Smooth muscle cell (in vitro differentiated cells): Measurements from ENCODE around the gene RPL28. TPM values are rescaled to one million over a fixed set of nuclear protein-coding genes. Genes with fewer than 3 reads are reported as not detected.

Source experiments
- DNase-seq: peaks from one replicate; lab custom pipeline; 2025; ENCODE audit not compliant: unreplicated experiment; lab: John Stamatoyannopoulos, UW
- H2AFZ ChIP-seq: fragments of 200-600 bp; sonication (generic); 2 replicates; pipeline ENCODE4 v1.6.0; 2016; ENCODE audit warnings: antibody characterized with exemption, low read depth, mild to moderate bottlenecking
- H3F3A ChIP-seq: fragments of 200-600 bp; sonication (generic); 2 replicates; pipeline ENCODE4 v1.6.0; 2017; ENCODE audit warnings: antibody characterized with exemption, low read depth
- H3K27ac ChIP-seq: fragments of 200-600 bp; sonication (generic); 2 replicates; pipeline ENCODE4 v1.5.1; 2016; ENCODE audit warnings: low read depth, mild to moderate bottlenecking
- H3K27me3 ChIP-seq: fragments of 200-600 bp; sonication (generic); 2 replicates; pipeline ENCODE4 v1.6.1; 2016; ENCODE audit warnings: low read depth, mild to moderate bottlenecking
- H3K36me3 ChIP-seq: fragments of 200-600 bp; sonication (generic); 2 replicates; pipeline ENCODE4 v1.5.1; 2016; ENCODE audit warnings: low read depth
- H3K4me1 ChIP-seq: fragments of 200-600 bp; sonication (generic); 2 replicates; pipeline ENCODE4 v1.5.1; 2016; ENCODE audit warnings: low read depth
- H3K4me2 ChIP-seq: fragments of 200-600 bp; sonication (generic); 2 replicates; pipeline ENCODE4 v1.6.0; 2016; ENCODE audit warnings: mild to moderate bottlenecking
- H3K4me3 ChIP-seq: fragments of 200-600 bp; sonication (generic); 2 replicates; pipeline ENCODE4 v1.5.1; 2016; ENCODE audit warnings: mild to moderate bottlenecking
- H3K79me2 ChIP-seq: fragments of 200-600 bp; sonication (generic); 2 replicates; pipeline ENCODE4 v1.6.0; 2016; ENCODE audit warnings: low read depth, mild to moderate bottlenecking
- H3K9ac ChIP-seq: fragments of 200-600 bp; sonication (generic); 2 replicates; pipeline ENCODE4 v1.6.0; 2016; ENCODE audit warnings: low read depth
- H3K9me3 ChIP-seq: fragments of 200-600 bp; sonication (generic); replicated peaks from 2 replicates; pipeline ENCODE4 v1.5.1; 2016; ENCODE audit warnings: low read depth
- H4K20me1 ChIP-seq: fragments of 200-600 bp; sonication (generic); 2 replicates; pipeline ENCODE4 v1.6.0; 2016; ENCODE audit warnings: low read depth
- WGBS: methylation state at CpG from one replicate; pipeline ENCODE4 v1.1.7; 2016; ENCODE audit warnings: low lambda C conversion rate; 5-methylcytosine and 5-hydroxymethylcytosine counted together
- polyA plus RNA-seq: library from polyadenylated mRNA; unstranded; fragments of >200 nt; fragmentation: Nextera tagmentation; extraction: Ambion mirVana; gene quantifications from 2 replicates; pipeline ENCODE4 v1.2.1, GENCODE V29; 2016
- total RNA-seq: library from RNA; depleted of rRNA; stranded (reverse); fragments of >200 nt; gene quantifications from 2 replicates; pipeline ENCODE4 v1.2.3, GENCODE V29; 2014
- TF ChIP-seq, protein P1 (sequence below): fragments of 200-600 bp; sonication (generic); IDR thresholded peaks from 2 replicates; pipeline ENCODE4 v1.5.1; 2017; ENCODE audit warnings: borderline replicate concordance, mild to moderate bottlenecking, antibody characterized with exemption; ENCODE audit not compliant: insufficient read depth, poor library complexity, severe bottlenecking

Gene RPL28
- total and polyA plus RNA-seq, 2 experiments from 2014 or later: 515 to 1,108 TPM

DNA sequence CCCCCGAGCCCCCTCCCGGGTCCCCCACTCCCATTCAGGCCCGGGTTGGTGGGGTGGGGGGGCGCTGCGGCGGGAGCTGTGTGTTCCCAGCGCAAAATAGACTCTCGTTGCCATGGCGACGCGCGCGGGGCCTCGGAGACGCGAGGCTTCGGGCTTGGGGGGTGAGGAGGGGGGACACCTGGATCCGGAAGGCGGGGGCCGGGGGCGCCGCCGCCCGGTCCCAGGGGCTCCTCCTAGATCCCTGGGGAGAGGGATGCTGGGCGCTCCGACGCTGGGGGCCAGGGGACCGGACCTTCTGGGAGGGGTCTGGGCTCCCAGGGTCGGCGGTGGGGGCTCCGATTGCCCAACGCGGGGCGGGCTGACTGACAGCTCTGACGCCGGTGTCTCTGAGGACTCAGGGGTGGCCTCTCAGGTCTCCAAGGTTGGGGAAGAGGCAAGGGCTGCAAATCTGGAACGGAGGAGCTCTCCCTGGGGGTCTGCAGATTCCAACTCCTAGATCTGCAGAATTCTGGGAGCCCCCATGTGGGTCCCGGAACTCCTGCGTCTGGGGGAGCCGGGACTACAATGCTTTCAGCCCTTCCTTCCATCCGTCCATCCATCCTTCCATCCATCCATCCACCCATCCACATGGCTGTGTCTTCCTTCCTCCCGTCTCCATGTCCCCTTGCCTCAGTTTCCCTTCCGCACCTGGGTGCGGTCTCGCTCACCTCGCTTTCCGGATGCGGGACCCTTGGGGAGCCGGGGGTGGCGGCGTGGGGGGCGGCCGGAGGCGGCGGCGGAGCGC, 66.4 kb downstream of the RPL28 start:
- Histone ChIP-seq H3K4me2 (peak overlapping the region; percentile 81), H3K9ac (no peak overlapping the region), H3K79me2 (no peaks in the 10 kb centered on the region), H2AFZ (no peak overlapping the region), H3K4me3 (peak overlapping the region; percentile 29), H4K20me1 (peaks cover 18% of the 10 kb centered on the region), H3K27ac (no peak overlapping the region), H3K9me3 (no peaks in the 10 kb centered on the region), H3K36me3 (no peaks in the 10 kb centered on the region), H3K4me1 (peaks cover 11% of the 10 kb centered on the region), H3F3A (peaks cover 6% of the 10 kb centered on the region), H3K27me3 (peaks cover 45% of the 10 kb centered on the region)
- no peak for DNase-seq
- WGBS: 10% methylated on average over 23 of the region's 57 CpGs
- TF ChIP-seq, protein P1, sequence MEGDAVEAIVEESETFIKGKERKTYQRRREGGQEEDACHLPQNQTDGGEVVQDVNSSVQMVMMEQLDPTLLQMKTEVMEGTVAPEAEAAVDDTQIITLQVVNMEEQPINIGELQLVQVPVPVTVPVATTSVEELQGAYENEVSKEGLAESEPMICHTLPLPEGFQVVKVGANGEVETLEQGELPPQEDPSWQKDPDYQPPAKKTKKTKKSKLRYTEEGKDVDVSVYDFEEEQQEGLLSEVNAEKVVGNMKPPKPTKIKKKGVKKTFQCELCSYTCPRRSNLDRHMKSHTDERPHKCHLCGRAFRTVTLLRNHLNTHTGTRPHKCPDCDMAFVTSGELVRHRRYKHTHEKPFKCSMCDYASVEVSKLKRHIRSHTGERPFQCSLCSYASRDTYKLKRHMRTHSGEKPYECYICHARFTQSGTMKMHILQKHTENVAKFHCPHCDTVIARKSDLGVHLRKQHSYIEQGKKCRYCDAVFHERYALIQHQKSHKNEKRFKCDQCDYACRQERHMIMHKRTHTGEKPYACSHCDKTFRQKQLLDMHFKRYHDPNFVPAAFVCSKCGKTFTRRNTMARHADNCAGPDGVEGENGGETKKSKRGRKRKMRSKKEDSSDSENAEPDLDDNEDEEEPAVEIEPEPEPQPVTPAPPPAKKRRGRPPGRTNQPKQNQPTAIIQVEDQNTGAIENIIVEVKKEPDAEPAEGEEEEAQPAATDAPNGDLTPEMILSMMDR: no peak

Other genes with a start within 250 kb of the RPL28 start
- gene TNNT1, start 236.7 kb upstream of the RPL28 start, total RNA-seq: 24.9 and 27.1 TPM in 2 replicates
- gene TNNT1, start 236.7 kb upstream of the RPL28 start, polyA plus RNA-seq: 24.5 and 54.0 TPM in 2 replicates
- gene TNNI3, start 228.2 kb upstream of the RPL28 start, total RNA-seq: not detected in 2 replicates
- gene TNNI3, start 228.2 kb upstream of the RPL28 start, polyA plus RNA-seq: 1.8 and 3.0 TPM in 2 replicates
- gene DNAAF3, start 219.3 kb upstream of the RPL28 start, total RNA-seq: 0.76 and 1.3 TPM in 2 replicates
- gene DNAAF3, start 219.3 kb upstream of the RPL28 start, polyA plus RNA-seq: 0.97 and 1.4 TPM in 2 replicates
- gene SYT5, start 205.6 kb upstream of the RPL28 start, total RNA-seq: not detected in 2 replicates
- 0.17 TPM in 1 of 2 replicates, not detected in the other for gene SYT5, start 205.6 kb upstream of the RPL28 start, polyA plus RNA-seq
- 0.18 and 0.31 TPM in 2 replicates for gene PTPRH, start 176.4 kb upstream of the RPL28 start, total RNA-seq
- gene PTPRH, start 176.4 kb upstream of the RPL28 start, polyA plus RNA-seq: 0.46 TPM in 1 of 2 replicates, not detected in the other
- 1.7 and 2.1 TPM in 2 replicates for gene TMEM86B, start 157.2 kb upstream of the RPL28 start, total RNA-seq
- 2.6 and 3.3 TPM in 2 replicates for gene TMEM86B, start 157.2 kb upstream of the RPL28 start, polyA plus RNA-seq
- gene PPP6R1, start 126.9 kb upstream of the RPL28 start, total RNA-seq: 26.7 and 31.1 TPM in 2 replicates
- 58.0 and 59.9 TPM in 2 replicates for gene PPP6R1, start 126.9 kb upstream of the RPL28 start, polyA plus RNA-seq
- 21.5 and 22.1 TPM in 2 replicates for gene HSPBP1, start 105.8 kb upstream of the RPL28 start, total RNA-seq
- 66.5 and 80.0 TPM in 2 replicates for gene HSPBP1, start 105.8 kb upstream of the RPL28 start, polyA plus RNA-seq
- 5.0 and 10.4 TPM in 2 replicates for gene BRSK1, start 101.9 kb upstream of the RPL28 start, total RNA-seq
- 3.0 and 3.3 TPM in 2 replicates for gene BRSK1, start 101.9 kb upstream of the RPL28 start, polyA plus RNA-seq
- gene TMEM150B, start 60.6 kb upstream of the RPL28 start, total RNA-seq: not detected in 2 replicates
- 0.22 TPM in 1 of 2 replicates, not detected in the other for gene TMEM150B, start 60.6 kb upstream of the RPL28 start, polyA plus RNA-seq
- 12.2 and 26.1 TPM in 2 replicates for gene KMT5C, start 46.1 kb upstream of the RPL28 start, total RNA-seq
- gene KMT5C, start 46.1 kb upstream of the RPL28 start, polyA plus RNA-seq: 23.2 and 27.2 TPM in 2 replicates
- gene COX6B2, start 31.2 kb upstream of the RPL28 start, total RNA-seq: 0.18 and 0.31 TPM in 2 replicates
- gene COX6B2, start 31.2 kb upstream of the RPL28 start, polyA plus RNA-seq: 1.7 and 1.9 TPM in 2 replicates
- gene GARIN5B, start 22.7 kb upstream of the RPL28 start, total RNA-seq: 0.58 TPM in 1 of 2 replicates, not detected in the other
- 0.07 and 0.35 TPM in 2 replicates for gene GARIN5B, start 22.7 kb upstream of the RPL28 start, polyA plus RNA-seq
- 36.5 and 40.1 TPM in 2 replicates for gene IL11, start 15.5 kb upstream of the RPL28 start, total RNA-seq
- 66.4 and 68.1 TPM in 2 replicates for gene IL11, start 15.5 kb upstream of the RPL28 start, polyA plus RNA-seq
- gene TMEM190, start 9.1 kb upstream of the RPL28 start, total RNA-seq: not detected in 2 replicates
- 8.2 and 11.1 TPM in 2 replicates for gene TMEM190, start 9.1 kb upstream of the RPL28 start, polyA plus RNA-seq
- 0.58 and 2.6 TPM in 2 replicates for gene TMEM238, start 1.6 kb upstream of the RPL28 start, total RNA-seq
- 3.3 and 9.3 TPM in 2 replicates for gene TMEM238, start 1.6 kb upstream of the RPL28 start, polyA plus RNA-seq
- gene UBE2S, start 21.9 kb downstream of the RPL28 start, total RNA-seq: 34.8 and 39.9 TPM in 2 replicates
- 162 and 171 TPM in 2 replicates for gene UBE2S, start 21.9 kb downstream of the RPL28 start, polyA plus RNA-seq
- not detected in 2 replicates for gene SHISA7, start 57.4 kb downstream of the RPL28 start, total RNA-seq
- not detected in 2 replicates for gene SHISA7, start 57.4 kb downstream of the RPL28 start, polyA plus RNA-seq
- gene ISOC2, start 75.7 kb downstream of the RPL28 start, total RNA-seq: 47.3 and 56.5 TPM in 2 replicates
- gene ISOC2, start 75.7 kb downstream of the RPL28 start, polyA plus RNA-seq: 37.3 and 61.4 TPM in 2 replicates
- not detected in 2 replicates for gene C19orf85, start 78.8 kb downstream of the RPL28 start, total RNA-seq
- gene C19orf85, start 78.8 kb downstream of the RPL28 start, polyA plus RNA-seq: not detected in 2 replicates
- gene ZNF628, start 90.7 kb downstream of the RPL28 start, total RNA-seq: 2.4 and 2.6 TPM in 2 replicates
- gene ZNF628, start 90.7 kb downstream of the RPL28 start, polyA plus RNA-seq: 1.3 and 2.0 TPM in 2 replicates
- 14.3 and 17.3 TPM in 2 replicates for gene NAT14, start 99.3 kb downstream of the RPL28 start, total RNA-seq
- gene NAT14, start 99.3 kb downstream of the RPL28 start, polyA plus RNA-seq: 67.5 and 72.1 TPM in 2 replicates
- gene SSC5D, start 102.5 kb downstream of the RPL28 start, total RNA-seq: 3.0 and 3.8 TPM in 2 replicates
- gene SSC5D, start 102.5 kb downstream of the RPL28 start, polyA plus RNA-seq: 11.2 and 13.6 TPM in 2 replicates
- not detected in 2 replicates for gene SBK2, start 151.2 kb downstream of the RPL28 start, total RNA-seq
- gene SBK2, start 151.2 kb downstream of the RPL28 start, polyA plus RNA-seq: not detected in 2 replicates
- gene SBK3, start 159.6 kb downstream of the RPL28 start, total RNA-seq: not detected in 2 replicates
- 0.37 TPM in 1 of 2 replicates, not detected in the other for gene SBK3, start 159.6 kb downstream of the RPL28 start, polyA plus RNA-seq
- 4.2 TPM in 2 replicates for gene ZNF579, start 194.9 kb downstream of the RPL28 start, total RNA-seq
- 15.1 and 15.8 TPM in 2 replicates for gene ZNF579, start 194.9 kb downstream of the RPL28 start, polyA plus RNA-seq
- gene FIZ1, start 213.6 kb downstream of the RPL28 start, total RNA-seq: 4.6 and 10.4 TPM in 2 replicates
- gene FIZ1, start 213.6 kb downstream of the RPL28 start, polyA plus RNA-seq: 16.8 and 17.7 TPM in 2 replicates
- gene ZNF524, start 214.4 kb downstream of the RPL28 start, total RNA-seq: 16.3 and 20.1 TPM in 2 replicates
- gene ZNF524, start 214.4 kb downstream of the RPL28 start, polyA plus RNA-seq: 13.3 and 19.4 TPM in 2 replicates
- 3.0 and 3.8 TPM in 2 replicates for gene ZNF865, start 219.7 kb downstream of the RPL28 start, total RNA-seq
- gene ZNF865, start 219.7 kb downstream of the RPL28 start, polyA plus RNA-seq: 1.2 and 2.0 TPM in 2 replicates
- 3.1 and 3.8 TPM in 2 replicates for gene ZNF784, start 238.6 kb downstream of the RPL28 start, total RNA-seq
- 7.2 and 7.3 TPM in 2 replicates for gene ZNF784, start 238.6 kb downstream of the RPL28 start, polyA plus RNA-seq